Airway epithelial cell (primary cell): ENCODE results near the gene BATF3. TPM values are rescaled to one million over a fixed set of nuclear protein-coding genes. Genes with fewer than 3 reads are reported as not detected.

Source experiments
- total RNA-seq: library from RNA; depleted of rRNA; stranded (reverse); fragments of >200 nt; gene quantifications from 2 replicates; pipeline ENCODE4 v1.2.3, GENCODE V29; 2015

BATF3 gene, protein sequence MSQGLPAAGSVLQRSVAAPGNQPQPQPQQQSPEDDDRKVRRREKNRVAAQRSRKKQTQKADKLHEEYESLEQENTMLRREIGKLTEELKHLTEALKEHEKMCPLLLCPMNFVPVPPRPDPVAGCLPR
- not detected in 2 replicates for total RNA-seq

GRCh38 chr1:212699625-212700222 lies at the start of gene BATF3:
BATF3 (minus strand) TSS chr1:212699840; CDS start chr1:212699762, 78 bp downstream.

Other genes with a start within 250 kb of the BATF3 start
- 1.7 and 2.9 TPM in 2 replicates for gene ATF3, start 91.1 kb downstream of the BATF3 start, total RNA-seq
- 17.8 and 22.0 TPM in 2 replicates for gene NSL1, start 91.9 kb upstream of the BATF3 start, total RNA-seq
- 12.6 and 16.3 TPM in 2 replicates for gene TATDN3, start 92.1 kb upstream of the BATF3 start, total RNA-seq
- gene SPATA45, start 147.8 kb upstream of the BATF3 start, total RNA-seq, result not detected in 2 replicates
- gene FLVCR1, start 158.4 kb upstream of the BATF3 start, total RNA-seq, result 4.6 and 6.8 TPM in 2 replicates